Activated CD4-positive, alpha-beta T cell treated with anti-CD3 and anti-CD28 coated beads, Interleukin-2, Interleukin-4, amounts not matched to agents 100 ng/mL and 50 ng/mL, durations not matched to agents 16 hours and 8 hours (primary cell): ENCODE measurements around the gene PCNT.

ENCODE experiments used
- DNase-seq: peaks from one replicate; pipeline ENCODE4 v3.0.0-alpha.2; 2020; ENCODE audit warnings: low spot score

PCNT gene

DNA sequence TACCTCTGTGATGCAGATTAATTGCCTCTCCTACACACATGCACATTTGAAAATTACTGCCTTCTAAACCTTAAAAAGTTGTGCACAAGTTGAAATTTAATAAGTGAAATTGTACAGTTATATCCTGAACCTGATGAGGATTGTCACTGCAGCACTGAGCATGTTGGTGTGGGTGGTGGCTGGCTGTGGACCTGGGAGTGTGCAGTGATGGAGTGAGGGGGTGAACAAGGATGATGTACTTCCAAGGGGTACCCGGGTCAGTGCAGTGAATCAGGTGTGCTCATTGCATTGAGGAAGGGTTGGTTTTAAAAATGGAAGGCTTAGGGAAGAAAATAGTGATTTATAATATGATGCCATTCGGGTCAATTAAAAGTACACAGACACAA lies 158.9 kb downstream of the PCNT start:
- DNase-seq, result no peak

- no peak for DNase-seq
Measured at GRCh38 chr21:46483300-46484295, 159.6 kb downstream of the PCNT start.

- DNase-seq, result no peak
Measured at GRCh38 chr21:46486481-46487126, 162.6 kb downstream of the PCNT start.

GRCh38 chr21:46489162-46489663 lies 165.3 kb downstream of the PCNT start:
- DNase-seq, result no peak

DNA sequence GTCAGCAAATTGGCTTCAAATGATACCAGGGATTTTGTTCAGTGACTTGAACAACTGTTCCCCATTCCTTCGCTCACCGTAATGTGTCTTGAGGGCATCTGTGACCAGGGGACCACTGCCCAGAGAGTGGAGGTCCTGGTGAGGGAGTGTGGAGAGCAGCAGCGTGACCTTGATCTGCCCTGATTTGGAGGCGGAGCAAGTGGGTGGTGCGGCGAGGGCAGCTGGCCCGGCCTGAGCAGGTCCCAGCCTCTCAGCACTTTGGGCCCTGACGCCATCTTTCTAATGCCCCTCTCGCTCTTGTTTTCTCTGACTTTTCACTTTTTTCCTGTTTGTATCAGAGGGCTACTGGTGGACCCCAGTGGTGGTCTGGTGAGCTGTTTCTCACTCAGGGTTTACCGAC lies 165.8 kb downstream of the PCNT start:
- DNase-seq, result no peak

- no peak for DNase-seq
Measured at GRCh38 chr21:46491553-46491952, 167.6 kb downstream of the PCNT start.

- DNase-seq, result no peak
Measured at GRCh38 chr21:46492851-46493250, 168.9 kb downstream of the PCNT start.

- DNase-seq, result no peak
Measured at GRCh38 chr21:46493828-46494227, 169.9 kb downstream of the PCNT start.
